PC-9 (cell line): Measurements from ENCODE around the gene PARP16. TPM values are rescaled to one million over a fixed set of nuclear protein-coding genes. Genes with fewer than 3 reads are reported as not detected.

Experiments used
- BruUV-seq: library from RNA; stranded (reverse); fragments of 400-500 nt; replicated peaks from 2 replicates; lab custom pipeline; 2021; lab: Mats Ljungman, UMichigan
- CTCF ChIA-PET: fragments of 300-600 bp; sonication (Branson Sonifier 250); formaldehyde crosslinking; loops from one replicate; lab custom pipeline; 2022; ENCODE audit warnings: antibody characterized with exemption; lab: Charles Lee
- POLR2A ChIA-PET: fragments of 300-600 bp; sonication (Branson Sonifier 250); formaldehyde crosslinking; loops from one replicate; lab custom pipeline; 2022; ENCODE audit warnings: antibody characterized with exemption; ENCODE audit not compliant: unreplicated experiment; lab: Charles Lee
- DNase-seq, 2 experiments: peaks; one replicate each; pipeline versions ENCODE4 v3.0.0 to v3.0.0-alpha.2; 2015 to 2022; ENCODE audit warnings: mixed read lengths in 1 of 2
- H2AFZ ChIP-seq: fragments of 200-600 bp; sonication (generic); 2 replicates; pipeline ENCODE4 v1.8.1; 2017; ENCODE audit warnings: antibody characterized with exemption
- H3F3A ChIP-seq: fragments of 200-600 bp; sonication (generic); 2 replicates; pipeline ENCODE4 v1.8.1; 2017; ENCODE audit warnings: antibody characterized with exemption, mild to moderate bottlenecking, low read depth; ENCODE audit not compliant: insufficient read depth
- H3K27ac ChIP-seq: fragments of 200-600 bp; sonication (generic); 2 replicates; pipeline ENCODE4 v1.6.1; 2016; ENCODE audit warnings: mixed run types
- H3K27me3 ChIP-seq: fragments of 200-600 bp; sonication (generic); 2 replicates; pipeline ENCODE4 v1.6.1; 2016; ENCODE audit warnings: low read depth, mixed run types; ENCODE audit not compliant: insufficient read depth
- H3K36me3 ChIP-seq: fragments of 200-600 bp; sonication (generic); 2 replicates; pipeline ENCODE4 v1.6.1; 2016; ENCODE audit warnings: low read depth, mixed run types
- H3K4me1 ChIP-seq: fragments of 200-600 bp; sonication (generic); replicated peaks from 2 replicates; pipeline ENCODE4 v1.6.1; 2016; ENCODE audit warnings: mixed run types; ENCODE audit not compliant: insufficient read depth
- H3K4me2 ChIP-seq: fragments of 200-600 bp; sonication (generic); 2 replicates; pipeline ENCODE4 v1.6.1; 2017; ENCODE audit warnings: mixed run types
- H3K4me3 ChIP-seq: fragments of 200-600 bp; sonication (generic); 2 replicates; pipeline ENCODE4 v1.6.1; 2016; ENCODE audit warnings: mixed run types
- H3K79me2 ChIP-seq: fragments of 200-600 bp; sonication (generic); 2 replicates; pipeline ENCODE4 v1.6.1; 2017; ENCODE audit warnings: low read depth, mixed run types
- H3K9me2 ChIP-seq: fragments of 200-600 bp; sonication (generic); 2 replicates; pipeline ENCODE4 v1.8.1; 2017; ENCODE audit warnings: mild to moderate bottlenecking; ENCODE audit not compliant: insufficient read depth
- H3K9me3 ChIP-seq: fragments of 200-600 bp; sonication (generic); 2 replicates; pipeline ENCODE4 v1.8.1; 2016; ENCODE audit warnings: low read depth; ENCODE audit not compliant: insufficient read depth
- H4K20me1 ChIP-seq: fragments of 200-600 bp; sonication (generic); 2 replicates; pipeline ENCODE4 v1.8.1; 2017; ENCODE audit not compliant: insufficient read depth
- CTCF ChIP-seq: fragments of 200-600 bp; sonication (generic); conservative IDR thresholded peaks from 2 replicates; pipeline ENCODE4 v1.6.1; 2017; ENCODE audit warnings: mixed run types, antibody characterized with exemption, mild to moderate bottlenecking, moderate library complexity
- EZH2 ChIP-seq: fragments of 200-600 bp; sonication (generic); IDR thresholded peaks from 2 replicates; pipeline ENCODE4 v1.8.0; 2017; ENCODE audit warnings: antibody characterized with exemption, low read depth
- intact Hi-C: fragments of 100-400 bp; cut with micrococcal nuclease; formaldehyde crosslinking; loops from one replicate; pipeline ENCODE4 v1.10.0; 2022; ENCODE audit not compliant: unreplicated experiment
- total RNA-seq: library from RNA; stranded (reverse); gene quantifications from 2 replicates; pipeline ENCODE4 v1.2.3, GENCODE V29; 2021

Gene PARP16
- total RNA-seq, 1 experiment from 2014 or later, result 12.3 TPM

- Histone ChIP-seq H3K79me2 (no peaks in the 10 kb centered on the region), H3K4me1 (no peaks in the 10 kb centered on the region), H3K4me2 (no peak overlapping the region), H3K27ac (no peak overlapping the region), H3K27me3 (no peaks in the 10 kb centered on the region; the same call in 1 of the 2 replicates), H3K36me3 (no peaks in the 10 kb centered on the region), H3F3A (no peaks in the 10 kb centered on the region), H3K9me2 (no peaks in the 10 kb centered on the region), H2AFZ (no peak overlapping the region), H4K20me1 (no peaks in the 10 kb centered on the region), H3K4me3 (no peak overlapping the region), H3K9me3 (no peaks in the 10 kb centered on the region)
- ChIA-PET POLR2A (no interaction called here), CTCF (interaction anchor here (0.7 kb wide), 1 partner anchor 17 kb away, joined by 3 read pairs; no protein-coding TSS in a partner anchor)
- DNase-seq, result no peak
- intact Hi-C loops, result no loop called here
- no TSS peak for BruUV-seq
- no peak for TF ChIP-seq CTCF
- TF ChIP-seq EZH2, result no peak
These were observed 43.5 kb upstream of the PARP16 start for GRCh38 chr15:65329984-65330735.

- no peaks in the 10 kb centered on the region for H3K4me1 ChIP-seq
- no peaks in the 10 kb centered on the region for H3F3A ChIP-seq
- no peak overlapping the region for H3K4me3 ChIP-seq
- H3K9me3 ChIP-seq, result no peaks in the 10 kb centered on the region
- BruUV-seq, result no TSS peak
- H3K79me2 ChIP-seq, result no peaks in the 10 kb centered on the region
- no peak for DNase-seq
- TF ChIP-seq CTCF, result no peak
- TF ChIP-seq EZH2, result no peak
- no peak overlapping the region for H2AFZ ChIP-seq
- no peak overlapping the region for H3K4me2 ChIP-seq
- no peaks in the 10 kb centered on the region; the same call in 1 of the 2 replicates for H3K27me3 ChIP-seq
- intact Hi-C loops, result no loop called here
- ChIA-PET POLR2A (no interaction called here), CTCF (interaction anchor here (0.7 kb wide), 1 partner anchor 17 kb away, joined by 3 read pairs; no protein-coding TSS in a partner anchor)
- H3K36me3 ChIP-seq, result no peaks in the 10 kb centered on the region
- H4K20me1 ChIP-seq, result no peaks in the 10 kb centered on the region
- H3K9me2 ChIP-seq, result no peaks in the 10 kb centered on the region
- no peak overlapping the region for H3K27ac ChIP-seq
These were observed 42.8 kb upstream of the PARP16 start for GRCh38 chr15:65329288-65329983.

GRCh38 chr15:65328506-65329287 is 42.0 kb upstream of the PARP16 start:
- H3K27me3 ChIP-seq, result no peaks in the 10 kb centered on the region; the same call in 1 of the 2 replicates
- no peak overlapping the region for H3K27ac ChIP-seq
- TF ChIP-seq CTCF (no peak), EZH2 (no peak)
- CTCF ChIA-PET, result interaction anchor here (0.7 kb wide), 1 partner anchor 619 kb away, joined by 4 read pairs; no protein-coding TSS in a partner anchor
- no peak for DNase-seq
- no peaks in the 10 kb centered on the region for H3K4me1 ChIP-seq
- H3K79me2 ChIP-seq, result no peaks in the 10 kb centered on the region
- no peak overlapping the region for H3K4me3 ChIP-seq
- no peaks in the 10 kb centered on the region for H3F3A ChIP-seq
- BruUV-seq, result no TSS peak
- intact Hi-C loops, result no loop called here
- no peaks in the 10 kb centered on the region for H3K9me2 ChIP-seq
- POLR2A ChIA-PET, result no interaction called here
- H3K36me3 ChIP-seq, result no peaks in the 10 kb centered on the region
- no peaks in the 10 kb centered on the region for H4K20me1 ChIP-seq
- H3K9me3 ChIP-seq, result no peaks in the 10 kb centered on the region
- H2AFZ ChIP-seq, result no peak overlapping the region
- no peak overlapping the region for H3K4me2 ChIP-seq
